Stomach smooth muscle (tissue), 2 donors: ENCODE results near the gene DAPK3.
A peak's percentile ranks its signal among the peaks of the same experiment; 100 is the strongest.
"Not testable (repeated sequence)": the region's sequence is repeated elsewhere in the genome, so short reads cannot be mapped to it uniquely, and the experiment has no call there.

Experiments
- H3K27ac ChIP-seq: one replicate; pipeline ENCODE4 v1.7.0; 2013; ENCODE audit warnings: mild to moderate bottlenecking, low read length, inconsistent platforms
- H3K27me3 ChIP-seq, 2 donors: one replicate each; pipeline ENCODE4 v1.7.0; 2013; ENCODE audit warnings: low read length in 2 of 2; ENCODE audit not compliant: insufficient read depth in 2 of 2, control insufficient read depth in 1 of 2
- H3K36me3 ChIP-seq, 2 donors: one replicate each; pipeline ENCODE4 v1.7.0; 2013; ENCODE audit warnings: low read length in 2 of 2; ENCODE audit not compliant: control insufficient read depth in 2 of 2, insufficient read depth in 2 of 2
- H3K4me1 ChIP-seq: one replicate; pipeline ENCODE4 v1.7.0; 2013; ENCODE audit warnings: low read length; ENCODE audit not compliant: control insufficient read depth, insufficient read depth
- H3K4me3 ChIP-seq, 2 donors: one replicate each; pipeline ENCODE4 v1.7.0; 2013; ENCODE audit warnings: low read length in 2 of 2
- H3K9ac ChIP-seq, 2 donors: one replicate each; pipeline ENCODE4 v1.7.0; 2013; ENCODE audit warnings: low read length in 2 of 2, mild to moderate bottlenecking in 1 of 2
- H3K9me3 ChIP-seq, 2 donors: one replicate each; pipeline ENCODE4 v1.7.0; 2013; ENCODE audit warnings: low read length in 2 of 2; ENCODE audit not compliant: control insufficient read depth in 2 of 2
- donor health status: healthy.
- donor health status: Pancreatic carcinoma.

The DAPK3 gene

DNA sequence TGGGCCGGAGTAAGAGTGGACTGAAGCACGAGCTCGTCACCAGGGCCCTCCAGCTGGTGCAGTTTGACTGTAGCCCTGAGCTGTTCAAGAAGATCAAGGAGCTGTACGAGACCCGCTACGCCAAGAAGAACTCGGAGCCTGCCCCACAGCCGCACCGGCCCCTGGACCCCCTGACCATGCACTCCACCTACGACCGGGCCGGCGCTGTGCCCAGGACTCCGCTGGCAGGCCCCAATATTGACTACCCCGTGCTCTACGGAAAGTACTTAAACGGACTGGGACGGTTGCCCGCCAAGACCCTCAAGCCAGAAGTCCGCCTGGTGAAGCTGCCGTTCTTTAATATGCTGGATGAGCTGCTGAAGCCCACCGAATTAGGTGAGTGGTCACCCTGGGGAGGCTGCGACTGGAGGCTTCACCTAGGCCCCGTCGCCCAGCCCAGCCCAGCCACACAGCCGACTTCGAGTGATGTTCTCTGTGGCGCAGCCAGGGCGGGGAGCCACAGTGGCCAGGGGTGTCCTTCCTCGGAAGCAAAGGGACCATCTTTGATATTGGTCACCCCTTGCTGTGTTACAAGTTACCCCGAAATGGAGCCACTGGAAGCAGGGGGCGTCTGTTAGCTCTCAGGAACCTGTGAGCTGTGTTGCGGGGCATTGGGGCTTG lies 42.2 kb upstream of the DAPK3 start:
- no peaks in the 10 kb centered on the region for H3K9me3 ChIP-seq
- H3K27me3 ChIP-seq: no peaks in the 10 kb centered on the region
- peaks cover 85% of the 10 kb centered on the region for H3K4me1 ChIP-seq
- H3K27ac ChIP-seq: peak overlapping the region; percentile 82
- peaks cover 6 to 11% of the 10 kb centered on the region in 2 donors for H3K36me3 ChIP-seq
- H3K9ac ChIP-seq: peak overlapping the region in 1 of 2 donors; percentile 57
- peak overlapping the region in 1 of 2 donors; percentile 15 for H3K4me3 ChIP-seq

DNA sequence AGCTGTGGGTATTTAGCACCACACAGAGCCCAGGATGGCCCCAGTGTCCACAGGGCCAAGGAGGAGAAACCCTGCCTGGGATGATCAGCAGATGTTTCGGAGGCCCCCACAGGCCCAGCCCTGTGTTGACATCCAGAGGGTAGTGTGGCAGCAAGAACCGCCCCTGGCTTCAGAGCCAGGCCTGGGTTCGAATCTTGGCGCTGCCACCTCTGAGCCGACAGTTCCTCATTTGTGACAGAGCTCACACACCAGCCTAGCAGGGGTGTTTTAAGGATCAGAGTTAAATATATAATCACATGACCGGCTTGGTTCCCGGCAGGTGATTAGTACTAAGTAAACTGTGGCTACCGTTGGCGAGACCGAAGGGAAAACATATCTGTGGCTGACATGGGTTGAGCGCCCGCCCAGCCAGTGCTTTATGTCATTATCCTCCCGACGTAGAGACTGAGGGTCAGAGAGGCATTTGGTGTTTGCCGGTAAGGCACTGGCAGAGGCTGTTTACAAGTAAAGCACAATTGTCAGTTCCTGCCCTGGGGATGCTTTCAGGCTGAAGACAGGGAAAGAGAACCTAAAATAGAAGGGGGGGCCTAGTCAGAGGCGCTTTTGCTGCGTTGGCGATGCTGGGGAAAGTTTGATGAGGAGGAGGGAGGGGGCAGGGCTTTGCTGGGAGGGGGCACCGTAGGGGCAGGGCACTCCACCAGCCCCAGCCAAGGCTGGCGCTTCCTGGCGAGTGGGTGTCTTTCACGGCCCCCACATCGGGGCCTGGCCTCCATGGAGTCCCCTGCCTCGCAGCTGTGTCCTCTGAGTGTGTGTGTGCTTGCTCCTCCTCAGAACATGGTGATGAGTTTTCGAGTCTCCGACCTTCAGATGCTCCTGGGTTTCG lies 41.4 kb upstream of the DAPK3 start:
- peaks cover 6 to 11% of the 10 kb centered on the region in 2 donors for H3K36me3 ChIP-seq
- H3K4me3 ChIP-seq: peak overlapping the region in 1 of 2 donors; percentile 35
- H3K9ac ChIP-seq: peak overlapping the region in 1 of 2 donors; percentile 57
- no peaks in the 10 kb centered on the region for H3K9me3 ChIP-seq
- peak overlapping the region; percentile 82 for H3K27ac ChIP-seq
- H3K27me3 ChIP-seq: no peaks in the 10 kb centered on the region
- peaks cover 86% of the 10 kb centered on the region for H3K4me1 ChIP-seq

DNA sequence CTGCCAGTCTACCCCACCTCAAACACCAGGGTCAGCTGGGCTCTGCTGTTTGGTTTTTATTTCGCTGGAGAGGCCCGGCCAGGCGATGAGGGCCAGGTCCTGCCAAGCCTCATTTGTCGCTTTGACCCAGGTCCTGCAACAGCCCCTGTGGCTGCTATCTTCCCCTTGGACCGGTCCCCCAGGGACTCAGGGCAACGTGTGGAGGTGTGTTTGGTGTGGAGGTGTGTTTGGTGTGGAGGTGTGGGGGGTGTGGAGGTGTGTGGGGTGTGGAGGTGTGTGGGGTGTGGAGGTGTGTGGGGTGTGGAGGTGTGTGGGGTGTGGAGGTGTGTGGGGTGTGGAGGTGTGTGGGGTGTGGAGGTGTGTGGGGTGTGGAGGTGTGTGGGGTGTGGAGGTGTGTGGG lies 40.5 kb upstream of the DAPK3 start:
- Histone ChIP-seq H3K4me3 (peak overlapping the region; percentile 22 to 50), H3K36me3 (peaks cover 6 to 11% of the 10 kb centered on the region in 2 donors), H3K4me1 (peaks cover 84% of the 10 kb centered on the region), H3K27ac (peak overlapping the region; percentile 82), H3K9ac (peak overlapping the region in 1 of 2 donors; percentile 91)
- not testable (repeated sequence) for H3K27me3 ChIP-seq, H3K9me3 ChIP-seq

DNA sequence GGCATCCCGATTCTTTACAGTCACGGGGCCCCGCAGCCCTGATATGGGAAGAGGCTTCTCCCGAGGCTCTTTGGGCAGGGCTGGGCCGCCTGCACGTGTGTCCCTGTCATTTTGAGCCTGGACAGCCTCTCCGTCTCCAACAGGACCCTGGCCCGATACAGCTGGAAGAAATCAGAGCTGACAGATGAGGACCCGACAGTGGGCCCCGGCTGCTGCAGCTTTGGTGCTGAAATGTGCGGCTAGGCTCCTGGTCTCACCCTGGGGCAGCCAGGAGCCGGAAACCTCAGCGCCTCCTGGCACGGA lies 39.9 kb upstream of the DAPK3 start:
- Histone ChIP-seq H3K36me3 (peaks cover 6 to 11% of the 10 kb centered on the region in 2 donors), H3K9me3 (no peaks in the 10 kb centered on the region), H3K27me3 (no peaks in the 10 kb centered on the region), H3K4me3 (peak overlapping the region; percentile 50 to 91), H3K9ac (peak overlapping the region; percentile 47 to 91), H3K4me1 (peaks cover 79% of the 10 kb centered on the region), H3K27ac (peak overlapping the region; percentile 82)

DNA sequence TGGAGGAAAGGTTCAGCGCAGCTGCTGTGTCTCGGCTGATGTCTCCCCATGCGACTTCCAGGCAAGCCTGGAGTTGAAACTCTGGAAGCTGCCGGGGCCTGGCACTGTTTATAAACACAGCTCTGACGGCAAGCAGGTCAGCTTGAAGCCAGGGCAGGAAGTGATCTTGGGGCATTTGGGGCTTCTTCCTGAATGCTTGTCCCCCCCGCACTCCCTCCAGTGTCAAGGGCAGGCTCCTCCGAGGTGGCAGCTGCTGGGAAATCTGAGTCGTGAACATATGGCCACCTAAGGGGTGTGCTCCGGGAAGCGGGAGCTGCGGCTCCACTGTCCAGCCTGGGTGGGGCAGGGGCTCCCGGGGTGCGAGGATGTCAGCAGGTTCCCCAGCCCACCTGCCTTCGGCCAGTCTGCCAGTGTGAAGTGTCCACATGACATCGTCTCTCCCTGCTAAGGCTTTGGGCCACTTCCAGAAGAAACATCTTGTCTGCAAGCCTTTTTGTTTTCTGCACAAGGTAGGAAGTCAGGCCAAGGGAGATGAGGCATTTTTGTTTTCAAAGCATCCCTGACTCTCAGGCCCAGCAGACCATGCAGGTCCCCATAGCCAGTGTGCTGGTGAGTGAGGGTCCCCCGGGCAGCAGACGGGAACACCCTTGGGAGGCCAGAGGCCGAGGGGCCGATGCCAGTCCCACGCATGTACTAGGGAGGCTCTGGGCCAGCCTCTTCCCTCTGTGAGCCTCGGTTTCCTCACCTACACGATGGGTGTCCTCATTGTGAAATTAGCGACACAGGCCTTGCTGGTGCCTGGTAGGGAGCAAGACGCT lies 39.3 kb upstream of the DAPK3 start:
- Histone ChIP-seq H3K9ac (peak overlapping the region; percentile 58 to 91), H3K9me3 (no peaks in the 10 kb centered on the region), H3K4me1 (peaks cover 73% of the 10 kb centered on the region), H3K27ac (peak overlapping the region; percentile 82), H3K27me3 (no peaks in the 10 kb centered on the region), H3K36me3 (peaks cover 6 to 11% of the 10 kb centered on the region in 2 donors), H3K4me3 (peak overlapping the region; percentile 50 to 91)

DNA sequence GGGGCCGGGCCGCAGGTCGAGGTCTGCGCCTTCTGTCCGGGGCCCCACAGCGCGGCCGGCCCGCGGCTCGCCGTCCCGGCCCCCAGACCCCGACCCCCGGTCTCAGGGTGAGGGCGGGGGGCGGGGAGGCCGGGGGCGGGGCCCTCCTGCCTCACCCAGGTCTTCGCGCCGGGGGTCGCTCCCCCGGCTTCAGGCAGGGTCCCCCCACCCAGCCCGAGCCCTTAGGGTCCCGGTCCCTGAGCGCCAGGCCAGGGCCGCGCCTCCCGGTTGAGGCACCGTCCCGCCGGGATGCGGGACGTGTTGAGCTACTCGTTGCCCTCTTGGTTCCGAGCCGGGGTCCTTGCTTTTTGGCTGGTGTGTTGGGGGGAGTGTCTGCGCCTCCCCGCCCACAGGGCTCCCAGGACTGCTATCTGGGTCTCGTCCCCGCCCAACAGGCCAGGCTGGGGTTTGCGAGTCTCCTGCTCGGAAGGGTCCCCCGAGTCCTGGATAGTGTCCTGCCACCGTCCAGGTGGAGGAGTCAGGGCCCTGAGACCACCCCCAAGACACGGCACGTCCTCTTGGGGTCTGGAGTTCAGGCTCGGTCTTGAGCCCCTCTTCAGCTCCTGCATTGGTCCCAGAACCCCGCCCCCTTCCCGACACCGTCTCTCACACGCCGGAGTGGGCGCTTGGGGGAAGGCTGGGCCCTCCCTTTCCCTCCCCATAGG lies 37.1 kb upstream of the DAPK3 start:
- peak overlapping the region; percentile 82 for H3K27ac ChIP-seq
- H3K9ac ChIP-seq: peak overlapping the region; percentile 71 to 91
- H3K36me3 ChIP-seq: peaks cover under 1 to 2% of the 10 kb centered on the region in 2 donors
- peaks cover 52% of the 10 kb centered on the region for H3K4me1 ChIP-seq
- H3K9me3 ChIP-seq: no peaks in the 10 kb centered on the region
- H3K4me3 ChIP-seq: peak overlapping the region; percentile 90 to 91
- H3K27me3 ChIP-seq: no peaks in the 10 kb centered on the region

DNA sequence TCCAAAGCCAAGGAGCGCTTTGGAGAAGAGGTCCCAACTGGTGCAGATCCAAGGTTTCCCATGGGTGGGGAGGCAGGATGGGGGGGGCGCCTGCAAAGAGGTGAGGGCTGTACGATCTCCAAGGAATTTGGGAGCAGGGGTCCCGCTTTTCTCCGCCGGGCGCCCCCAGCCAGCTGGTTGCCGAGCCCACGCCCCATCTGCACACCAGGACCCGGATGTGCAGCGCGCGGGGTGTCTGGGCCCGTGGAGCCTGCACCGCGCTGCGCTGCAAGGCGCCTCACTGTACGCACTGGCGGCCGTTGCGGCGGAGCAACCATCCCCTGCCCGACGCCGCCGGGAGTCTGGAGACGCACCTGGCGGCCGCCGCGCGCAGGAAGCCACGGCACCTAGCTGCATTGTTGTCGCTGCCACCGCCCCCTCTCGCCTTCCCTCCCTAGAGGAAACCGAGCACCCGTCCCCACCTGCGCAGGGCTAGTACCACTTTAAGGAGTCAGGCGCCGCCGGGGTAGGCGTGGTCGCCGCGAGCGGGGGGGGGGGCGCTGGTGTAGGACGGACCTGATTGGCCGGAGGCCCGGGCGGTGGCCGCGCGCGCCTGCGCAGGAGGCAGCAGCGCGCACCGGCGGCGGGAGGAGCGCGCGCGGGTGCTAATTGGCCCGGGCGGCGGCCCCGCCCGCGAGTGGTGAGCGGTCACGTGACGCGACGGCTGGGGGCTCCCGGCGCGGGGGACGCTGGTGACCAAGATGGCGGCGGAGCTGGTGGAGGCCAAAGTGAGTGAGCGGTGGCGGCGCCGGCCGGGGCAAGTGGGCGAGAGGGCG lies 36.3 kb upstream of the DAPK3 start, which contains the start of gene PIAS4:
Gene PIAS4 (plus strand): TSS at position 716 of the 815 bp plus-strand sequence. CDS start 25 bp downstream, at position 741.
- Histone ChIP-seq H3K4me1 (peaks cover 46% of the 10 kb centered on the region), H3K27me3 (no peaks in the 10 kb centered on the region), H3K4me3 (peak within 1 kb of the TSS; percentile 90 to 91), H3K9me3 (no peaks in the 10 kb centered on the region), H3K36me3 (peaks cover 0 to 2% of the 10 kb centered on the region in 2 donors), H3K27ac (peak within 1 kb of the TSS; percentile 82), H3K9ac (peak within 1 kb of the TSS; percentile 71 to 91)

DNA sequence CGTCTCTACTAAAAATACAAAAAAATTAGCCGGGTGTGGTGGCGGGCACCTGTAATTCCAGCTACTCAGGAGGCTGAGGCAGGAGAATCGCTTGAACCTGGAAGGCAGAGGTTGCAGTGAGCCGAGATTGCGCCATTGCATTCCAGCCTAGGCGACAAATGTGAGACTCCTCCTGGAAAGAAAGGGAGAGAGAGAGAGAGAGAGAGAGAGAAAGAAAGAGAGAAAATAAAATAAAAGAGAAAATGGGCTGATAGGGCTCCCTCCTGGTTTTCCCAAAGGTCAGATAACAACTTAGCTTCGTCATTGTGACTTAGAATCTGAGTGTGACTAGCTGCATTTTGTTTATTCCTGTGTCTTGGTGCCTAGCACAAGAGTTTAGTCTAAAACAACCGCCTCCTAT lies 34.5 kb upstream of the DAPK3 start:
- not testable (repeated sequence) for H3K27me3 ChIP-seq, H3K9ac ChIP-seq, H3K27ac ChIP-seq, H3K36me3 ChIP-seq, H3K9me3 ChIP-seq, H3K4me3 ChIP-seq
- H3K4me1 ChIP-seq: peaks cover 30% of the 10 kb centered on the region

DNA sequence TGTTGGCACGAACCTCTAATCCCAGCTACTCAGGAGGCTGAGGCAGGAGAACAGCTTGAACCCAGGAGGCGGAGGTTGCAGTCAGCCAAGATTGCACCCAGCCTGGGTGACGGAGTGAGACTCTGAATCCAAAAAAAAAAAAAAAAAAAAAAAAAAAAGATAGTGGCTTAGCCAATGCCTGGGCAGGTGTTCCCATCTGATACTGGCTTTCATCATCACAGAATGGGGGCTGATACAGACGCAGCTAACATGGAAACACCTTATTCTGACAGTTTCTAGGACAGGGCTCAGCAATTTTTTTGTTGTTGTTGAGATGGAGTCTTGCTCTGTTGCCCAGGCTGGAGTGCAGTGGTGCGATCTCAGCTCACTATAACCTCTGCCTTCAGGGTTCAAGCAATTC lies 29.9 kb upstream of the DAPK3 start:
- H3K27ac ChIP-seq, H3K9ac ChIP-seq, H3K9me3 ChIP-seq, H3K36me3 ChIP-seq, H3K27me3 ChIP-seq, H3K4me3 ChIP-seq, H3K4me1 ChIP-seq: not testable (repeated sequence)
